GM19467 (cell line): ENCODE data around the gene UBR4.
A peak's percentile ranks its signal among the peaks of the same experiment; 100 is the strongest.
"Not testable (repeated sequence)": the region's sequence is repeated elsewhere in the genome, so short reads cannot be mapped to it uniquely, and the experiment has no call there.

Source experiments
- ATAC-seq: cut with Tn5 transposase; IDR thresholded peaks from one replicate; pipeline ENCODE4 v1.9.1; 2021; ENCODE audit warnings: mild to moderate bottlenecking, moderate library complexity; ENCODE audit not compliant: unreplicated experiment

UBR4 gene

DNA sequence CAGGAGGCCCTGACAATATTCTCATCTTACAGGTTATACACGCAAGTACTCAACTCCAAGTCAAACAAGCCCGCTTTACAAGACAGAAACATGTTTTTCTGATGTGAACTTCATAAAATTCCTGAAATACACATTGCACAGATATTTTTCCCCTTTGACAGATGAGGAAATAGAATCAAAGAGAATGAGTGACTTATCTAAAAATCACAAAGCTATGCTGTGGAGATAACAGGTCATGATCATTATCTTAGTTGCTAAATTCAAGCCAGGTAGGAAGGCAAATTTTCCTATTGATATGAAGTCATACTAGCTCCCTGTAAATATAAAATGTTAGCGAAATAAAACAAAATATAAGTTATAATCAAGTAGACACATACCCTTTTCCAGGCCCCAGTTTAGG lies 18.3 kb downstream of the UBR4 start:
- no peak for ATAC-seq

GRCh38 chr1:19190468-19190867 lies 19.6 kb downstream of the UBR4 start:
- ATAC-seq = no peak

GRCh38 chr1:19189270-19189669 lies 20.8 kb downstream of the UBR4 start:
- ATAC-seq = no peak

- no peak for ATAC-seq
These were observed 22.2 kb downstream of the UBR4 start for GRCh38 chr1:19187852-19188251.

- no peak for ATAC-seq
These were observed 24.1 kb downstream of the UBR4 start for GRCh38 chr1:19186001-19186400.

DNA sequence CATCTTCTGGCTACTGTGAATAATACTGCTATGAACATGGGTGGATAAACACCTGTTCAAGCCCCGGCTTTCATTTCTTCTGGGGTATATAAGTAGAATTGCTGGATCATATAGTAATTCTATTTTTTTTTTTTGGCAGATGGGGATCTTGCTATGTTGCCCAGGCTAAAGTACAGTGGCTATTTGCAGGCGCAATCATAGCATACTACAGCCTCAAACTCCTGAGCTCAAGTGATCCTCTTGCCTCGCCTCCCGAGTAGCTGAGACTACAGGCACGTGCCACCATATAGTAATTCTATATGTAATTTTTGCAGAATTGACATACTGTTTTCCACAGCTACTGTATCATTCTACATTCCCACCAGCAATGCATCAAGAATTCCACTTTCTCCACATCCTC lies 27.8 kb downstream of the UBR4 start:
- no peak for ATAC-seq

DNA sequence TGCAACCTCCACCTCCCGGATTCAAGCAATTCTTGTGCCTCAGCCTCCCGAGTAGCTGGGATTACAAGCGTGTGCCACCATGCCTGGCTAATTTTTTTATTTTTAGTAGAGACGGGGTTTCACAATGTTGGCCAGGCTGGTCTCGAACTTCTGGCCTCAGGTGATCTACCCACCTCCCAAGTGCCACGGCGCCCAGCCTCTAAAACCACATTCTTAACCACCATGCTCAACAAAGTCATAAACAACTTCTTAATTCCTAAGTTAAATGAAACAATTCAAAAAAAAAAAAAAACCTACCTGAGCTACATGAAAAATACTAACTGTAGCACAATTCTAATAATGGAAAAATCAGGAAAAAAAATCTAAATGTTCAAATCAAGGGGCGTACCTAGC lies 29.8 kb downstream of the UBR4 start:
- not testable (repeated sequence) for ATAC-seq

- no peak for ATAC-seq
These were observed 30.3 kb downstream of the UBR4 start for GRCh38 chr1:19179597-19180264.

DNA sequence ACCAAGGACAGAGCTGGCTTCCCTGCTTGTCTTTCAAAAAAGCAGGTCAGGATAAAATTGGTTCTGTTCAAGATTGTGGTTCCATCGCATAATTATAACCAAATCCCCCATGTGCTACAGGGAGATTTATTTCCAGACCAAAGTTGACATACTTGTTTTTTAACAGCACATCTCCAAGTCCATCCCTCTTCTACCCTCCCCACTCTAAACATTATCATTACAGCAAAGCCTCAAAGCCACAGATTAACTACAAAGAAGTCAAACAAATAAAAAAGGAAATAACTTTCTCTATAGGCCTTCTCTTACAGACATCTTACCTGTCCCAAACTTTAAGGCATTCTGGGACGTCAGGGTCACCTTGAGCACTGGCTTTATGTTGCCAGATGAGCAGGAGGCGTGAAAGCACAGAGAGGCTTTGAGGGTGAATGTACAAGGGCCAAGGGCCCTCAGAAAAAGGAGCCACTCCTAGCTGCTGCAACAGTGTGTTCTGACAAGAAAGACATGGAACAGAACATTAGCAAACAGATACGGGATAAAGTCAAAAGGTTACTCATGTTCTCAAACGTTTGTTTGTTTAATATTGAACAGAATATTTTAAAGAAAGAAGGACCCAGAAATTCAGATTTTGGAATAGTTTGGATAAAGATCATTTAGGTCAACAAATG lies 31.2 kb downstream of the UBR4 start:
- ATAC-seq = no peak

- no peak for ATAC-seq
These were observed 32.3 kb downstream of the UBR4 start for GRCh38 chr1:19177811-19178210.

- peak; percentile 58 for ATAC-seq
These were observed 40.4 kb downstream of the UBR4 start for GRCh38 chr1:19169642-19170041.

GRCh38 chr1:19167140-19167539 lies 42.9 kb downstream of the UBR4 start:
- ATAC-seq = no peak

DNA sequence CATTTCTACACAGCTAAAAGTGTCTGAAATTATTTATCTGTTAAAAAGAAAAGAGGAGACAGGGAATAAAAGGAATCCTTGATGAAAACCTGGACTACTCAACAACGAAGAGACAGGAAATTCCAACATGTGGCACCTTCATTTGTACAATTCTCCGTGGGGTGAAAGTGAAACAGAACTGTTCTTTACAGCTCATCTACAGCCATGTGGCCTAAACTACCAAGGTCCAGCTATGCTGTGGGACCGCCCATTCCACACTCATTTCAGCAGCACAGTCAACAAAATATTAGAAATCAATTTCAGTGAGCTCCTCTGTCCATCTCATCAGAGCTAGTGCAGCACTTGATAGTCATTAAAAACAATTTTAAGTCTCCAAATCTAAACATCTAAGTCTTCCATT lies 44.0 kb downstream of the UBR4 start:
- no peak for ATAC-seq

GRCh38 chr1:19165501-19165900 lies 44.6 kb downstream of the UBR4 start:
- ATAC-seq = no peak

- ATAC-seq = no peak
These were observed 45.6 kb downstream of the UBR4 start for GRCh38 chr1:19164274-19165015.

GRCh38 chr1:19163261-19163660 lies 46.8 kb downstream of the UBR4 start:
- ATAC-seq = no peak

- ATAC-seq = no peak
These were observed 49.2 kb downstream of the UBR4 start for GRCh38 chr1:19160831-19161230.

GRCh38 chr1:19157653-19158052 lies 52.4 kb downstream of the UBR4 start:
- ATAC-seq = no peak

GRCh38 chr1:19156676-19157075 lies 53.4 kb downstream of the UBR4 start:
- no peak for ATAC-seq

DNA sequence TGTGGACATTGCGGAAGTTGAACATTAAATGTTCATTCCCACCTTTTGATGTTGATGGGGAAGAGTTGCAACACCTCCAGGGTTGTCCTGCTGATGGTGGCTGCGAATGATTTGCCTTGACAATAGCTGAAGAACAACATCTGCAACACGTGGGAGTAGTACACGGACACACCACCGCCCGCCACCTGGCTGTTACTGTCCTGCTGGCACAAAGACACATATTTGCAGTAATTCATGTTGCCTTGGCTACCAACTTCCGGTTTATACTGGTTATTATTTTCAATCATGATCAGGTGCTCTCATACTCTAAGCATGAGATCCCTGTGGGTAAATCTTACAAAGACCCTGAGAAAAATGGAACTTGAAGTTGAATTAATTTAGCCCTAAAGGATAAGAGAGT lies 55.2 kb downstream of the UBR4 start:
- ATAC-seq = no peak

GRCh38 chr1:19153169-19153568 lies 56.9 kb downstream of the UBR4 start:
- ATAC-seq = no peak

- ATAC-seq = no peak
These were observed 58.5 kb downstream of the UBR4 start for GRCh38 chr1:19151537-19151936.
